Cardiac fibroblast (primary cell): ENCODE measurements around the gene INPP5A.
A peak's percentile ranks its signal among the peaks of the same experiment; 100 is the strongest.

Source experiments
- DNase-seq, 2 donors: peaks; one replicate each; pipeline versions ENCODE4 v3.0.0 to v3.0.0-alpha.2; 2010; ENCODE audit warnings: low read depth in 2 of 2
- H3K4me3 ChIP-seq, 2 donors: replicated peaks in 1 of 2; 1 replicate in 1 of 2; 2 replicates in 1 of 2; pipeline ENCODE4 v1.5.1; 2011; ENCODE audit warnings: low read depth in 2 of 2, low read length in 2 of 2, mild to moderate bottlenecking in 2 of 2, moderate library complexity in 1 of 2
- TF ChIP-seq, protein P1 (sequence below): IDR thresholded peaks from one replicate; pipeline ENCODE4 v1.5.1; 2011; ENCODE audit warnings: low read depth, mild to moderate bottlenecking, low read length, inconsistent platforms

Gene INPP5A

DNA sequence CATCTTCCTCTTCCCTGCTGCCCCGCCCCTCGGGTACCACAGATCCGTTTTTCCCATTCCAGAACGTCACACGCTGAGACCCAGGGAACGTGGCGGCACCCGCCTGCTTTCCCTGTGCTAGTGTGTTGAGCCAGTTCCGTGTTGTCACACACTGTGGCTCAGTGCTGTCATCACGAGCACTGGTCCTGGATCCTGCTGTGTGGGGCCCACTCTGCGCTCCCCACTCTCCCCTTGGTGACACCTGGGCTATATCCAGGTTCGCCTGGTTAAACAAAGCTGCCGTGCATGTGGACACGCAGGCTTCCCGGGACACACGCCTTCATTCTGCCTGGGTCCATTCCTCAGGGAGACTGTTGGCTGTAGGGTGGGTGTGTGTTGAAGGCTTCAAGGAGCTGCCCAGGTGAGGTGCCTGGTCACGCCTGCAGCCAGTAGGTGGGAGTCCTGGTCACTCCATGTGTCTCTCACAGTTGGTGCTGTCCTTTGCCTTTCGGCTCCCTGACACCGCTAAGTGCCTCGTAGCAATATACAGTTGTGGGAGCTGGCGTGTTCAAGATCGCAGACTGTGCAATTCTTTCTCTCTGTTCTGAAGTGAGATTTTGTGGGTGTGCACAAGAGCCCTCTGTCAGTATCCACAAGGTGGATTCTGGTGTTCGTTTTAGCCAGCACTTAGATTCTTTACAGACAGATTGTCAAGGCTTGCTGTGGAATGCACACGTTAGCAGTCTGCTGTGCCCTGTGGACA, 88.6 kb downstream of the INPP5A start:
- no peak overlapping the region for H3K4me3 ChIP-seq
- DNase-seq, result no peak
- TF ChIP-seq, protein P1, sequence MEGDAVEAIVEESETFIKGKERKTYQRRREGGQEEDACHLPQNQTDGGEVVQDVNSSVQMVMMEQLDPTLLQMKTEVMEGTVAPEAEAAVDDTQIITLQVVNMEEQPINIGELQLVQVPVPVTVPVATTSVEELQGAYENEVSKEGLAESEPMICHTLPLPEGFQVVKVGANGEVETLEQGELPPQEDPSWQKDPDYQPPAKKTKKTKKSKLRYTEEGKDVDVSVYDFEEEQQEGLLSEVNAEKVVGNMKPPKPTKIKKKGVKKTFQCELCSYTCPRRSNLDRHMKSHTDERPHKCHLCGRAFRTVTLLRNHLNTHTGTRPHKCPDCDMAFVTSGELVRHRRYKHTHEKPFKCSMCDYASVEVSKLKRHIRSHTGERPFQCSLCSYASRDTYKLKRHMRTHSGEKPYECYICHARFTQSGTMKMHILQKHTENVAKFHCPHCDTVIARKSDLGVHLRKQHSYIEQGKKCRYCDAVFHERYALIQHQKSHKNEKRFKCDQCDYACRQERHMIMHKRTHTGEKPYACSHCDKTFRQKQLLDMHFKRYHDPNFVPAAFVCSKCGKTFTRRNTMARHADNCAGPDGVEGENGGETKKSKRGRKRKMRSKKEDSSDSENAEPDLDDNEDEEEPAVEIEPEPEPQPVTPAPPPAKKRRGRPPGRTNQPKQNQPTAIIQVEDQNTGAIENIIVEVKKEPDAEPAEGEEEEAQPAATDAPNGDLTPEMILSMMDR, result no peak

DNA sequence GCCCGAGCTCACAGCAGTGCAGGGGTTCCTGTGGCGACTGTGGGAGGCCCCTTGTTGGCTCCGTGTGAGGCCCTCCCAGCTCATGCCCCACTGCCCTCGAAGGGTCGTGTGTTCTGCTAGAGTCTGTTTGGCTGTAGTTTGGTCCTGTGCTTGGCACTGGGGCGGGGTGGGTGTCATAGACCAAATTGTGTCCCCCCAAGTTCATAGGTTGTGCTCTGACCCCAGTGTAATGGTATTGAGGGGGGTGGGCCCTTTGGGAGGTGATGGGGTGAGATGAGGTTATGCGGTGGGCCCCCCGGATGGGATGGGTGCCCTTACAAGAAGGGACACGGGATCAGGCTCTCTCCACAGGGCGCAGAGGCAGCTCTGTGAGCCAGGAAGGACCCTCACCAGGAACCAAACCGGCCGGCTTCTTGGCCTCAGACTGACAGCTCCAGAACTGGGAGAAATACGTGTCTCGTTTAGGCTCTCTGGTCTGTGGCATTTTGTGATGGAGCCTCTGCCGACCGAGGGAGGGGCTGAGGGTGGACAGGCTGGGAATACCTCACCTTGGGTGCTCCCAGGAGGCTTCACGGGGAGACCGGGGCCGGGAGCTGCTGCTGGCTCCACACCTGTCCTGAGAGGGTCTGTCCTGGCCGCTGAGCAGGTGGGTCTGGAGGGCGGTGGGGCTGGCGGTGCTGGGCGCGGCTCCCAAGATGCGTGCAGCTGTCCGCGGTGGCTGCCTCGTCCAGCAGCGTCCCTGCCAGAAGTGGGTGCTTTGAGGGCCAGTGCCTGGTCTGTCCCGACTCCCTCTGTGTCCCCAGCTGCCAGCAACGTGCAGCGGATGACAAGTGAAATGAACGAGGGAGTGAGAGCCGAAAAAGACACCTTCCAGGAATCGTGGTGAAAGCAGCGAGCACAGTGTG, 89.4 kb downstream of the INPP5A start:
- no peak for DNase-seq
- H3K4me3 ChIP-seq, result no peak overlapping the region
- TF ChIP-seq, protein P1, result no peak

DNA sequence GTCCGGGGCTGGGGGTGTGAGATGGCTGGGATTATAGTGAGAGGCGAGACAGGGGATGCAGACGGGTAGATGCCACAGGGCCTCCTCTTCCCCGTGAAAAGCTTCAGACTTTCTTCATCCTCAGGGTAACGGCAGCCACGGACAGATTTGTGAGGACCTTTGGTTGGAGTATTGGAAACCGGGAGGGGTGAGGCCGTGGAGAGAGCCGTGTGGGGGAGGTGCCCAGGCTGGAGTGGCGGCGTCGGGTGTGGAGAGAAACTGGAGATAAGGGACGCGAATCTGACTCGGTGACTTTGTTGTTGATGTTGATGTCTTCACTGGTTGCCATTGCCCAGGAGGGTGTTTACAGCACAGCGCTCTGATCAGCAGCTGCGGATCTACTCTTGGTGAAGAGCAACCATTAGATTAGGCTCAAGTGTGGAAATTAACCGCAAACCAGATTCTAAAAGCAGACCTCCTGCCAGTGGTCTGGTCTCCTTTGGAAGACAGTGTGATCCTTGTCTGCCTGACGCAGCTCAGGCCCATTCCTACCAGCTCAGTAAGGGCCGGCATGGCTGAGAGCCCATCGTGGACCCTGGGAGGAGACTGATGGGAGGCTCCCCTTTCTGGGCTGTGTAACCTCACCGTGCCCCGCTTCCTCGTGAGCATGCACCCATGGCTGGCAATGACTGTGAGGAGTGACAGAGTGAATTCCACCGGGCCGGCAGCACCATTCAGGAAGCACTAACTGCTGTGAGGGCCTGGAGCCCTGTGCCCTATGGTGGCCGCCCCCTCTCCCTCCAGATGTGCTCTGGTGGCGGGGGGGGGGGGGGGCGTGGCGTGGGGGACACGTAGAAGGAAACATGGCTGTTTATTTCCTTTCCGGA, 90.3 kb downstream of the INPP5A start:
- DNase-seq, result peak; percentile 32 to 70
- H3K4me3 ChIP-seq, result no peak overlapping the region
- TF ChIP-seq, protein P1, result no peak

DNA sequence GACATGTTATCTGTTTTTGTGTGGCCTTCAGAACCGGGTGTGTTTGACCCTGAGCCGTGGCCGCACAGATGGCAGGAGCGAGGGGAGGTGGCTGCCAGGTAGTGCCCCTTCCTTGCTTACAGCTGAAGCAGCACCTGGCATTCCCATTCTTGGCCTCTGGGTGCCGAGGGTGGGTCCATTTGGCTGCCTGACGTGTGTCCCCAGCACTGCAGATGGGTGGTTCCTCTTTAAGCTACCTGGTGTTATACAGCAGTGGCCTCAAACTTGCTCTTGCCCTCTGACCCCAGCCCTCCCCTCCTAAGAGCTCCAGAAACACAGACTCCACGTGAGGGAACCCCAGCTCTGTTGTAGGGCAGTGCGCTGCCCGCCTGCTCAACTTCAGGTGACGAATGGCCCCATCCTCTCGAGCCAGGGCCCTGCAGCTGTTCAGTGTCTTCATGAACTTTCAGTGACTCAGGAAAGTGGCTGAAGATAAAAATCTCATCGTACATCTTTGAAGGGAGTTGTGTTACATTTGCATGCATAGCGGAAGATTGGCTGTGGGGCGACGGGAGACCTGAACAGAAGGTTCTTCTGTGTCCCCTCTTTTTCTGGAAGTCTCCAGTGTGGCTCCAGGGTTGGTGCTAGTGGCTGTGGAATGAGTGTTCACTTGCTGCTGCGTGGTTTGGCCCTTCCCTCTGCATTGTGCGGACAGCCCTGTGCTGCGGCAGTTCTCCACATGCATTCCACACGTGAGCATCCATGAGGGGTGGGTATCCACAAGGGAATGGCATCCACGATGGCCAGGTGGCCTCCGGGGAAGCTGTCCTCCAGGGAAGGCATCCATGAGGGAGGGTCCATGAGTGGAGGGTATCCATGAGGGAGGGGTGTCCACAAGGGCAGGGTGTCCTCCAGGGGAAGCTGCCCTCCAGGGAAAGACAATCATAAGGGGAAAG, 91.6 kb downstream of the INPP5A start:
- no peak for DNase-seq
- H3K4me3 ChIP-seq, result no peak overlapping the region
- TF ChIP-seq, protein P1, result no peak

DNA sequence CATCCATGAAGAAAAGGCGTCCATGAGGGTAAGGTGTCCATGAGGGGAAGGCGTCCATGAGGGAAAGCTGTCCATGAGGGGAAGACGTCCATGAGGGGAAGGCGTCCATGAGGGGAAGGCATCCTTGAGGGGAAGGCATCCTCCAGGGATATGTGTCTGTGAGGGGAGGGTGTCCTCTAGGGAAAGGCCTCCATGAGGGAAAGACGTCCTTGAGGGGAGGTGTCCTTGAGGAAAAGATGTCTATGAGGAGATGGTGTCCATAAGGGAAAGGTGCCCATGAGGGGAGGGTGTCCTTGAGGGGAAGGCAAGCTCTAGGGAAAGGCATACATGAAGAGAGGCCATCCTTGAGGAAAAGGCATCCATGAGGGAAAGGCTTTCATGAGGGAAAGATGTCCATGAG, 92.6 kb downstream of the INPP5A start:
- no peak for DNase-seq
- no peak overlapping the region for H3K4me3 ChIP-seq
- TF ChIP-seq, protein P1, result no peak
